ENCODE results near the gene KCNG1. TPM values are rescaled to one million over a fixed set of nuclear protein-coding genes. Genes with fewer than 3 reads are reported as not detected.
"Not testable (repeated sequence)": the region's sequence is repeated elsewhere in the genome, so short reads cannot be mapped to it uniquely, and the experiment has no call there.

KCNG1 gene
- total RNA-seq, 1 donor from 2014 or later, result 2.3 TPM

DNA sequence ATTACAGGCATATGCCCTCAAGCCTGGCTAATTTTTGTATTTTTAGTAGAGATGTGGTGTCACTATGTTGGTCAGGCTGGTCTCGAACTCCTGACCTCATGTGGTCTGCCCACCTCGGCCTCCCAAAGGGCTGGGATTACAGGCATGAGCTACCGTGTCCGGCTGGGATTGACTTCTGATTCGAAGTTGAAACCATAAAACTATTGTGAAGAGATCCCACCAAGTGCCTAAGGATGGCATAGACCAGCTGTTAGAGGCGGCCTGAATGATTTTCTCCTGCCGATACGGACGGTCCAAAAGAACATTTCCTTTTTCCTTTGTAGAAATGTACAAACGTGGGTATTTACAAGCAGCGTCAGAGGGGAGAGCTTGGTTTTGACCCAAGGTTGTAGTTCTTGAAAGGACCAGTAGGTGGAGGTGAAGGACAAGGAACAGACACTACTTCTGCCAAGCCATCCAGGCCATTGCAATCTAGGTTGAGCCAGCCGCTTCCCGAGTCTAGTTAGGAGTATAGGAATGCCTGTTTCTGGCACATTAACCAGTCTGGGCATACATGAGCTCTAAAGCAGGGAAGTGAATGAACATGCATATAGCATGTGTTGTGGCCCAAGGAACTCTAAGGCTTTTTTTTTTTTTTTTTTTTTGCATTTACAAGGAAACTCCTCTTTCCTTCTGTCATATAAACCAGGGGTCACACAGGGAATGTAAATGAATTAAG, 35.3 kb downstream of the KCNG1 start:
- DNase-seq (ENCODE audit: low read depth in 2 of 2), result peak; percentile 79 to 86

DNA sequence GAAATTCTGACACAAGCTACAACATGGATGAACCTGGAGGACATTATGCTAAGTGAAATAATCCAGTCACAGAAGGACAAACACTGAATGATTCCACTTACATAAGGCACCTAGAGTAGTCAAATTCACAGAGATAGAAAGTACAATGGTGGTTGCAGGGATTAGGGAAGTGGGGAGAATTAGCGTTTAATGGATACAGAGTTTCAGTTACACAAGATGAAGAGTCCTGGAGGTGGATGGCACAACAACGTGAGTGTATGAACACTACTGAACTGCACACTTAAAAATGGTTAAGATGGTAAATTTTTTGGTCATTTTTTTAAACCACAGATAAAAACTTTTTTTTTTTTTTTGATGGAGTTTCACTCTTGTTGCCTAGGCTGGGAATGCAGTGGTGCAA, 39.6 kb downstream of the KCNG1 start:
- no peak for DNase-seq (ENCODE audit: low read depth in 2 of 2)

DNA sequence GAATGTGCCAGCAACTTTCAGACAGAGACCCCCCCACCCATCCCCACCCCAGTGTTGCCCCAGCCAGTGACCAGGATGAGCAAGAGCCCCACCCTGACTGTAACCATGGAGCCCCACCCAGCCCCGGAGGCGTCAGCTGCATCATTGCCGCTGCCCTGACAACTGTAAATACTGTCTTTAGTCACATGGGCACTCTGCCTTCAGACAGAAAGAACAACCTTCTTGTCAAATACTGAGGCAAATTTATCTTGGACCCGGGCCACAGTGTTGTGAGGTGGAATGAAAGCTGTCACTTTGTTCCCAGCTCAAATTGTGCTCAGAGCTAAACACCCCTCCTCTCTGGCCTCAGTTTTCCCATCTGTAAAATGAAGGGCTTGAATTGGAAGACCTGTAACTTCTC, 40.5 kb downstream of the KCNG1 start:
- peak; percentile 9 to 34 for DNase-seq (ENCODE audit: low read depth in 2 of 2)

DNA sequence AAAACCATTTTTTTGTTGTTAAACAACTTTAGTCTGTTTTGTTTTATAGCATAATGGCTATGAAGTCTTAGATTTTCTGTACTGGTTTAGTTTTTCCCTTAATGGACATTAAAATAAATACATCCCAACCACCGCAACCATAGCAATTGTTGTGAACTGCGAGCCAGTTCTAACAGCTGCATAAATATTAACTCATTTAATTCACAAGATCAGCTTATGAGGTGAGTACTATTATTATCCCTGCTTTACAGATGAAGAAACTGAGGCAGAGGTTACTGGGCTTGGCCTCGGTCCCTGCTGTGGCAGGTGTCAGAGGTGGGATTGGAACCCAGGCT, 41.2 kb downstream of the KCNG1 start:
- no peak for DNase-seq (ENCODE audit: low read depth in 2 of 2)

DNA sequence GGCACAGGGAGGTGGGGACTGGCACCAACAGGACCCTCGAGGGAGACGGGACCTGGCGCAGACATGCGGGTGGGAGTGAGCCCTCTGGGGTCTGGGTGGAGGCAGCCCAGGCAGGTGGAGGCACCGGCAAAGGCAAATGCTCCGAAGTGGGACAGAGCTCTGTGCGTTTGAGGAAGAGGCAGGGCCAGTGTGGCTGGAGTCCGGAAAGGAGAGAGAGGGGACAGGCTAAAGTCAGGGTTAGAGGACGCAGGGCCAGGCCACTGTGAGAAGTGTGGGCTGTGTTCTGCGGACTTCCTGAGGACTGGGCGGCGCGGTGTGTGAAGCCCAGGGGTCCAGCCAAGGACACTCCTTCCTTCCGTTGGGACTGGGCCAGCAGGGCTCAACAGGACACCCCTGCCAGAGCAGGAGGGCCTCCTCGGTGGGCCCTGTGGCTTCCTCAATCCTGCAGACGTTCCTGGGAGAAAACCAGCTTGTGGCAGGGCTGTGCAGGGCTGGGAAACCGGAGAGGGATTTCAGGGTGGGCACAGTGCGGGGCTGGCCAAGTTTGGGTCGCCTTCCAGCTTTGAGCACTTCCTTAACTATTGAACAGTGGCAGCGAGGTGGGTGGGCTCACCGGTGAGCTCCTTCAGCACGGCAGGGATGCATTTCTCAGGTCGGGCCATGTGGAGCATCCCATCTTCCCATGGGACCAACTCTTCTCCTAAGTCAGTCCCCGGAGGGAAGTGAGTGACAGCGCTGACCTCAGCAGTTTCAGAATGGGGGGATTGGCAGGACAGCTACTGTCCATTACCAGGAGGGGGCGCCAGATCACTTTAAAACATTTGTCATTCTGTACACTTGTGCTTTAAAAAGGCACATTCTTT, 41.8 kb downstream of the KCNG1 start:
- DNase-seq (ENCODE audit: low read depth in 2 of 2), result peak in 1 of 2 donors; percentile 73

DNA sequence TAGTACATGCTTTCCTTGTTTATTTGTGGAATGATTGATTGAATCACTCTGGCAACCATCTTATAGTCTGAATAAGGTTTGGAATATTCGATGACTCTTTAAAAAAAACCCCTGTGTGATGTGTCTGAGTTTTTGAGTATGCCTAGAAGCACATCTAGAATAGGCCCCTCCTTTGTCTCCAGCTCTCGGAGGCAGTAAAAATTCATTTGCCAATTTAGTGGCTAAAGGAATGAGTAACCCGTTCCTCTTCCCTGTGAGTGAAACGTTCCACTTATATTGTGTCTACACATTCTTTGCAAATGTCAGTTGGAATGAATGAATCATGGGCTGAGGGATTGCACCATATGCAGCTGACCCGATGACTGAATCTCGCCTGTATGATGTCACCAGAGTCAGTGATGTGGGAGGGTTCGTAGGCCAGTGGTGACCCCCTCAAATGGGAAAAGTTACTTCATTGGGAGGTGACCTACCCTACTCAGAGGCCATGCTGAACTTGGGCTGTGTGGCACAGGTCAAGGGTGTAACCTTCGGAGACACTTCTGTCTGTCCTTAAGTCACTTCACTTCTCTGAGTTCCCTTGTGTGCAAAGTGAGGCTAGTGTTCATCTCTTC, 42.7 kb downstream of the KCNG1 start:
- DNase-seq (ENCODE audit: low read depth in 2 of 2), result peak; percentile 78 to 79

DNA sequence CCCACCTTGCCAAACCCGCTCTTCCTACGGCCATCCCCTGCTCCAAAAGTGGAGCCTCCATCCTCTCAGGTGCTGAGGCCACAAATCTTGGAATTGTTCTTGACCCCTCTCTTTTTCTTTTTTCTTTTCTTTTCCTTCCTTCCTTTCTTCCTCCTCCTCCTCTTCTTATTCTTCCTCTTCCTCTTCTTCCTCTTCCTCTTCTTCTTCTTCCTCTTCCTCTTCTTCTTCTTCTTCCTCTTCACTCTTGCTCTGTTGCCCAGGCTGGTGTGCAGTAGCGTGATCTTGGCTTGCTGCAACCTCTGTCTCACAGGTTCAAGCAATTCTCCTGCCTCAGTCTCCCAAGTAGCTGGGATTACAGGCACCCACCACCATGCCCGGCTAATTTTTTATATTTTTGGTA, 44.4 kb downstream of the KCNG1 start:
- not testable (repeated sequence) for DNase-seq (ENCODE audit: low read depth in 2 of 2)

DNA sequence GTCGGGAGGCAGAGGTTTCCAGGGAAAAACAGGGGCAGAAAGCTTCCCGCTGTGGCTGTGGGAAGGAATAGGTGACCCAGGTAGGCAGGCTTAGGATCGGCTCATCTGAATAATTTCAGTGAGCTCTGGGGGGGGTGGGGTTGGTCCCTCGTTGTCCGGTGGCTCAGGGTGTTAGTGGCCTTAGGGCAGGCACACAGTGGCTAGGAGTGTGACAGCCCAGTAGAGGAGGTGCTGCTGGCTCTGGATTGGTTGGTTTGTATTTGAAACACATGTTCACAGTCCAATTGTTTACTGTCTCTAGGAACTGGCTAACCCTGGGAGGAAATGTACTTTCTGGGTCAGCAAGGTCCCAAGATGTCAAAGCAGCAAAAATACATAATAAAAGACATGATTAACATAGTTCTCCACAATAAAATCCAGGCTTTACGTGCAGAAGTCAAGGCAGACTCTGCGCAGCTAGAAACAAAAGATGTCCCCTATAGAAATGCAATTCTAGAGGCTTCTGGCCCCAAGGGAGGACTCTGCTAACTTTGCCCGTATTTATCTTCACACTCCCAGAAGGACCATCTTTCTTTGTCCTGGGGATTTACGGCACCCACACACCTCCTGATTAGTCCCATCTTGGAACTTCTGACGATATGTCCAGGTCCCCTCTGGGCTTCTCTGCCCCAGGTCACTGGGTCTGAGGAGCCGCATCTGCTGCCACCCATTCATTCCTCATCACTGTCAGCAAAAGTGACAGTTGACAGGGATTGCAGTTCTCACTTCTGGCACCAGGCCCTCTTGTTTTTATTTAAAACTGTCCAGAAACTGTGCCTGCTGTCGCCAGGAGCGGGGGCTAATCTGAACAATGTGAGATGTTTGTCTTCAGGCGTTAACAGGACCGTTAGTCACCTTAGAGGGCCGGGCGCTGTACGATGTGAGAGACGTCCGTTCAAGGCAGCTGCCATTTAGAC, 45.6 kb downstream of the KCNG1 start:
- DNase-seq (ENCODE audit: low read depth in 2 of 2), result no peak

DNA sequence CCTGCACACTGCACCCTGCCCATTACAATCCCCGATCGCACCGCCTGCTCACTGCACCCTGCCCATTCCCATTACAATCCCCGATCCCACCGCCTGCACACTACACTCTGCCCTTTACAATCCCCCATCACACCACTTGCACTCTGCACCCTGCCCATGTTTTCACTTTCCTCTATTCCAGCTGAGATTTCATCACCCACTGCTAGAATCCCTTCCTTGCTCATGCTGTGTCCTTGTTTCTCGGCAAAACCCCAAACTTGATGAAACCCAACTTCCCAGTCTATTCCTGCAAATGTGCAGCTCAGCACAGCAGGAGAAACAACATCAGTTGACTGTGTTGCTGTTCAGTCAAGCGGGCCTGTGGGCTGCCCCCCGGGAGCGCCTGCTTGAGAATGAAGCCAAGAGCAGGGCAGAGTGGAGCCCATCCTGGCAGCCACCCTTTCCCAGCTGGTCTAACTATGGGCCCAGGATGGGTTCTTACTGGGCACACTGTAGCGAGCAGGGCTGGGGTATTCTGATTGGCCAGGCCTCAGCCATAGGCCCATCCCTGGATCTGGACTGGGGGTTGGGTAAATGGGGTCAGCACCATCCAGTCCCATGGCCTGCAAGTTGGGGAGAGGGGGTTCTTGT, 47.1 kb downstream of the KCNG1 start:
- no peak for DNase-seq (ENCODE audit: low read depth in 2 of 2)

DNA sequence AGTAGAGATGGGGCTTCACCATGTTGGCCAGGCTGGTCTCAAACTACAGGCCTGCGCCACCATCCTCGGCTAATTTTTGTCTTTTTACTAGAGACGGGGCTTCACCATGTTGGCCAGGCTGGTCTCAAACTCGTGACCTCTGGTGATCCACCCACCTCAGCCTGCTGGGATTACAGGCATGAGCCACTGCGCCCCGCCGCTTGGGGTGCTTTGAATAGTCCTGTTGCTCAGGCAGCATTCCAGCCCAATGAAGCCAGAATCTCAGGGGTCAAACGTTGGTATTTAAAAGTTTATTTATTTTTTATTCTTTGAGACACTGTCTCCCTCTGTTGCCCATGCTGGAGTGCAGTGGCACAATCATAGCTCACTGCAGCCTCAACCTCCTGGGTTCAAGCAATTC, 53.0 kb downstream of the KCNG1 start:
- DNase-seq (ENCODE audit: low read depth in 2 of 2), result no peak

DNA sequence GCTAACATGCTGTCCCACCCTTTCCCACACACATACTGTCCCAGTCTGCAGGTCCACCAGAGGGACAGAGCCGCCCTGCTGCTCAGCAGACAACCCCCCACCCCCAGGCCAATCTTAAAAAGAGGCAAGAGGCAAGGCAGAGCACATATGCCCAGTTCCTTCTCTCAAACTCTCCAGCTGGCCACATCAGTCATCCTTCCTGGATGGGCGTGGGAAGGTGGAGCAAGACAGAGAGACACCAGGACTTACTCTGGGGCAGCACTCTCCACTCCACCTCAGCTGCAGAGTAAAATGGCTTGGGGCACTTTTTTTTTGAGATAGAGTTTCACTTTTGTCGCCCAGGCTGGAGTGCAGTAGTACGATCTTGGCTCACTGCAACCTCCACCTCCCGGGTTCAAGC, 53.5 kb downstream of the KCNG1 start:
- no peak for DNase-seq (ENCODE audit: low read depth in 2 of 2)

DNA sequence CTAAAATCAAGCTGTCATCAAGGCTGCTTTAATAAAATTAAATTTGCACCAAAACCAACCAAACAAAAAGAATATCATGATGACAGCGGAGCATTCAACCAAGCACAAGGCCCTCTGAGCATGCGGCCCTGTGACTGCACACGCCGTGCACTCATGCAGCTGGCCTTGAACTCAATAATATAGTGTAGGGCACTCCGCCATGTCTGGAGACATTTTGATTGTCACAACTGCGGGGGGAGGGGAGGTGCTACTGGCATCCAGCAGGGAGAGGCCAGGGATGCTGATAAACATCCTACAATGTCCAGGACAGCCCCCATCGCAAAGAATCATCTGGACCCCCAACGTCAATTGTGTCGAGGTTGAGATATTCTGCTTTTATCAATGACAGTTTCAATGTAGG, 54.6 kb downstream of the KCNG1 start:
- DNase-seq (ENCODE audit: low read depth in 2 of 2), result no peak

DNA sequence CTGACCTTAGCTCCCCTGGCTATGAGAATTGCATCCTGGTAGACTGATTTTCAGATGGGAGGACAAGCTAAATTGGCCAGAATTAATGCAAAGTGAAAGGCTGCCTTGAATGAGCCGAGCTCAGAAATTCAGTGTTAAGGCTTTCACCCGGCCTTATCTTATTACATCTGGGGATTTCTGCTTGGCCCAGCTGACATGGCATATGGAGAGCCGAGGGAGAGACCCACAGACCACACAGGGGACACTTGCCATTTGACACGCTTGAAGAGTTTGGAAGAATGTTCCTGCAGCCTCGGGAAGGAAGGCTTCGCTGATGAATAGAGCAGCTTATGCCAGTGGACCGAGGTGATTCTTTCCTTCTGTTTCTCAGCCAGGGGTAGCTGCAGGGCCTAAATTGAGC, 55.3 kb downstream of the KCNG1 start:
- DNase-seq (ENCODE audit: low read depth in 2 of 2), result no peak

DNA sequence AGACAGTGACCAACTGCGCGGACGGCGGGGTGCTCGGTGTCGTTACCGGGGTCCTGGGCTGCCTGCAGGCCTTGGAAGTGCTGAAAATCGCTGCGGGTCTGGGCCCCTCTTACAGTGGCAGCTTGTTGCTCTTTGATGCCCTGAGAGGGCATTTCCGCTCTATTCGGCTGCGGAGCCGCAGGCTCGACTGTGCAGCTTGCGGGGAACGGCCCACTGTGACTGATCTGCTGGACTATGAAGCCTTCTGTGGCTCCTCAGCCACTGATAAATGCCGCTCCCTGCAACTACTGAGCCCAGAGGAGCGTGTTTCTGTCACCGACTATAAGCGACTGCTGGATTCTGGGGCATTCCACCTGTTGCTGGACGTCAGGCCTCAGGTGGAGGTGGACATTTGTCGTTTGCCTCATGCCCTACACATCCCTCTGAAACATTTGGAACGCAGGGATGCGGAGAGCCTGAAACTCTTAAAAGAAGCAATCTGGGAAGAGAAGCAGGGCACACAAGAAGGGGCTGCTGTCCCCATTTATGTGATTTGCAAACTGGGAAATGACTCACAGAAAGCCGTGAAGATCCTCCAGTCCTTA, 63.3 kb downstream of the KCNG1 start:
- no peak for DNase-seq (ENCODE audit: low read depth in 2 of 2)

DNA sequence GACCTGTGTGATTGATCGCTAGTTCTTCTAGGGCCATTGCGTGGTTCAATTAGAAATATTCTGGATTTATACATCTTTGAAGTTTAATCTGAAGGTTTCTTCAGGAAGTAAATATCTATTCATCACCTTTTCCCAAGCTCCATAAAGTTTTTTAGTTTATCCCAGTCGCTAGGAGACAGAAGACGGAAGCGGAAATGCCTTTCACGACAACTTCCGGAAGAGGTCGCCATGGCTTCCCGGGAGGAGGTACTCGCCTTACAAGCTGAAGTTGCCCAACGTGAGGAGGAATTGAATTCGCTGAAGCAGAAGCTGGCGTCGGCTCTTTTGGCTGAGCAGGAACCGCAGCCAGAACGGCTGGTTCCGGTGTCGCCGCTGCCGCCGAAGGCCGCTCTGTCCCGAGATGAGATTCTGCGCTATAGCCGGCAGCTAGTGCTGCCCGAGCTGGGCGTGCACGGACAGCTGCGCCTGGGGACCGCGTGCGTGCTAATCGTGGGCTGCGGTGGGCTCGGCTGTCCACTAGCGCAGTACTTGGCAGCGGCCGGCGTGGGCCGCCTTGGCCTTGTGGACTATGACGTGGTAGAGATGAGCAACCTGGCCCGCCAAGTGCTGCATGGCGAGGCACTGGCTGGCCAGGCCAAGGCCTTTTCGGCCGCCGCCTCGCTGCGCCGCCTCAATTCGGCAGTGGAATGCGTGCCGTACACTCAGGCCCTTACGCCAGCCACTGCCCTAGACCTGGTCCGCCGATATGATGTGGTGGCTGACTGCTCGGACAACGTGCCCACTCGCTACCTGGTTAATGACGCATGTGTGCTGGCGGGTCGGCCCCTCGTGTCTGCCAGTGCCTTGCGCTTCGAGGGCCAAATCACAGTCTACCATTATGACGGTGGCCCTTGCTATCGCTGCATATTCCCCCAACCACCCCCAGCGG, 64.0 kb downstream of the KCNG1 start, which contains the start of gene MOCS3:
TSS of gene MOCS3 (plus strand) at position 204 of the 928 bp plus-strand sequence. CDS start at position 229, 25 bp downstream.
- DNase-seq (ENCODE audit: low read depth in 2 of 2), result peak; percentile 93 to 94

DNA sequence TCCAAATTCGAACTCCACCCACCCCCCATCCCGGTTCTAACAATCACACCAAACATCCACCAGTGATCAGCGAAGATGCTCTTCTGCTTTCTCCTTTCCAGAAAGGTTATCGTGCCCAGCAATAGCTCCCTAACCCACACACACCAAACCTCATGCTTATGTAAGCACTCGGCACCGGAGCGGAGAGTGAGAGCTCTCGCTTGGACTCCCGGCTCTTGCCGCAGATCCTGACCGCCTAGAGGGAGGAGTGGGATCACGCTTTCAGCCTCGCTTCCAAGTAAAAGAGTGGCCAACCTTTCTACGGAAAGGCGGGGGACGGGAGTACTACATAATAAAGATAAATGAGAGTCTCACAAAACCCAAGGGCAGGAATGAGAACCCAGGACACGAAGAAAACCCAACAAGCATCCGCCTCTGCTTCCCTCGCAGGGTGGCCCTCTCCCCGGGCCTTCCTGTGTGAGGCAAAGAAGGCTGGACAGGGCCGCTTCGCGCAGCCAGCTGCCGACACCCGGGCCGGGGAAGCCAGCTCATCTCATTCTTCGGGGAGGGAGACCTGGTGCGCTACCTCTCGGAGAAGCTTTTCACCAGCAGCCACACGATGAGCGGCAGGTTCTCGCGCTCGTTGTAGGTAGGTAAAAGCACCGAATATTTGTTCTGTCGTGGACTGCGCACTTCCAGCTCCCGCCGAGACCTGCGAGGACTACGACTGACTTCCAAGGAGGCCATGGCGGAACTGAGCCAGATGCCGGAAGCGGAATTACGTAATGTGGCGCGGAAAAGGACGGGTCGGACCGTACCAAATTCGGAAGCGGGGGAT, 64.9 kb downstream of the KCNG1 start, which contains the start of gene DPM1:
TSS of gene DPM1 (minus strand) at position 735 of the 817 bp plus-strand sequence. CDS start at position 726, 9 bp downstream.
- DNase-seq (ENCODE audit: low read depth in 2 of 2), result peak in 1 of 2 donors; percentile 94

DNA sequence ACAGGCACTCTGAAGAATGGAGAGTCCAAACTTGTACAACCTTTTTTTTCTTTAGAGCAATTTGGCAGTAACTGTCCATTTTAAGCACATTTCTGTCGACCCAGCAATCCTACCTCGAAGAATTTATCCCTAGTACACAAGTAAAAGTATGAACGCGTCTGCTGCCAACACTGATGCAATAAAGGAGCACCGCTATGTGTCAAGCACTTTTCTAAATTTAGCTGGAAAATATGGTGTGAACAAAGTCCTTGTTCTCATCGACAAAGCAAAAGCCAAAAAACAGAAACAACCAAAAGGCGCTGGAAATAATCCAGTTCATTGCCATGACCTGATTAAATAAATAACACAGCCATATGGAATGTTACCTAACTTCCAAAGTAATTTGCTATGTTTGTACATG, 65.6 kb downstream of the KCNG1 start:
- DNase-seq (ENCODE audit: low read depth in 2 of 2), result peak in 1 of 2 donors; percentile 11

DNA sequence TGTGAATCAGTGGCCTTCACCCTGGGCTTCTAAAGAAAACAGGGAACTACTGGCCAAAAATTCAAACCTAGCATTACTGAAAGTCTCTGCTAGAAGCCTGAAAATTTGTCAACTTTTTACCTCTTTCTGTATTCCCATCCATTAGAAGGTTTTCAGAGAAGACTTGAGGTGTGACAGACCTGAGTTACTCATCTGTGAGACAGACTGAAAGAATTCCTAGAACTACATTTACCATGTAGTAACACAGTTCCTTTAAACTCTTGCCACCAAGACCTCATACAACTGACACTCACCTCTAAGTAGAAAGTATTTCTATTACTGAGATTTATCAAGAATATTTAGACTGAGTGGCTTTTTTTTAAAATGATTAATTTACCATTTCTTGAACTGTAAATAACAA, 69.1 kb downstream of the KCNG1 start:
- no peak for DNase-seq (ENCODE audit: low read depth in 2 of 2)
